ENCODE data around the gene CRYBA4. TPM values are rescaled to one million over a fixed set of nuclear protein-coding genes. Genes with fewer than 3 reads are reported as not detected.

Gene CRYBA4
- total RNA-seq, 4 donors from 2014 or later: not detected

DNA sequence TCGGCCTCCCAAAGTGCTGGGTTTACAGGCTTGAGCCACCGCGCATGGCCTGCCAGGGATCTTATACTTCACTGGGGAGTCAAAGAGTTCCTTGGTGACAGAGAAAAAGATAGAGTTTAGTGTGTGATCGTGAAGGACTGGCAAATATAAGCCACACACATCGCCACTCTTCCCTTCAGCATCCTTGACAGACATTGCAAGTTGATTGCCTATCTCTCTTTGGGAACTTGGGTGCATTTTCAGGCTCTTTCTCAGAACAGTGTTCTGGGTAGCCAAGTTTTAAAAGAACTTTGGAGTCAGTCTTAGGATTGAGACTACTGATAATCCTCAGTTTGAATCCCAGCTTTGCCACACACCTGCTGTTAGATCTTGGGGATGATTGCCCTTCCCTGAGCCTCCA is 55.5 kb downstream of the CRYBA4 start:
- 83 to 93% methylated on average over 5 of the region's 5 CpGs for WGBS, 2 donors
- TF ChIP-seq EP300 (IDR thresholded peaks at IDR 0.05) (no peak), POLR2A (IDR thresholded peaks at IDR 0.05) (no peak)
- TF ChIP-seq, protein P1, sequence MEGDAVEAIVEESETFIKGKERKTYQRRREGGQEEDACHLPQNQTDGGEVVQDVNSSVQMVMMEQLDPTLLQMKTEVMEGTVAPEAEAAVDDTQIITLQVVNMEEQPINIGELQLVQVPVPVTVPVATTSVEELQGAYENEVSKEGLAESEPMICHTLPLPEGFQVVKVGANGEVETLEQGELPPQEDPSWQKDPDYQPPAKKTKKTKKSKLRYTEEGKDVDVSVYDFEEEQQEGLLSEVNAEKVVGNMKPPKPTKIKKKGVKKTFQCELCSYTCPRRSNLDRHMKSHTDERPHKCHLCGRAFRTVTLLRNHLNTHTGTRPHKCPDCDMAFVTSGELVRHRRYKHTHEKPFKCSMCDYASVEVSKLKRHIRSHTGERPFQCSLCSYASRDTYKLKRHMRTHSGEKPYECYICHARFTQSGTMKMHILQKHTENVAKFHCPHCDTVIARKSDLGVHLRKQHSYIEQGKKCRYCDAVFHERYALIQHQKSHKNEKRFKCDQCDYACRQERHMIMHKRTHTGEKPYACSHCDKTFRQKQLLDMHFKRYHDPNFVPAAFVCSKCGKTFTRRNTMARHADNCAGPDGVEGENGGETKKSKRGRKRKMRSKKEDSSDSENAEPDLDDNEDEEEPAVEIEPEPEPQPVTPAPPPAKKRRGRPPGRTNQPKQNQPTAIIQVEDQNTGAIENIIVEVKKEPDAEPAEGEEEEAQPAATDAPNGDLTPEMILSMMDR (IDR thresholded peaks at IDR 0.05): no peak
- no peak for DNase-seq (ENCODE audit: low spot score in 2 of 2)
- peaks cover 0 to 3% (median 0%) of the 10 kb centered on the region in 4 donors for H3K9me3 ChIP-seq
- no peaks in the 10 kb centered on the region for H3K27me3 ChIP-seq
- H3K4me1 ChIP-seq: peaks cover 0 to 46% (median 22%) of the 10 kb centered on the region in 4 donors
- H3K27ac ChIP-seq: no peak overlapping the region
- H3K4me3 ChIP-seq: no peak overlapping the region
- H3K36me3 ChIP-seq: peaks cover 0 to 15% (median 6%) of the 10 kb centered on the region in 3 donors

DNA sequence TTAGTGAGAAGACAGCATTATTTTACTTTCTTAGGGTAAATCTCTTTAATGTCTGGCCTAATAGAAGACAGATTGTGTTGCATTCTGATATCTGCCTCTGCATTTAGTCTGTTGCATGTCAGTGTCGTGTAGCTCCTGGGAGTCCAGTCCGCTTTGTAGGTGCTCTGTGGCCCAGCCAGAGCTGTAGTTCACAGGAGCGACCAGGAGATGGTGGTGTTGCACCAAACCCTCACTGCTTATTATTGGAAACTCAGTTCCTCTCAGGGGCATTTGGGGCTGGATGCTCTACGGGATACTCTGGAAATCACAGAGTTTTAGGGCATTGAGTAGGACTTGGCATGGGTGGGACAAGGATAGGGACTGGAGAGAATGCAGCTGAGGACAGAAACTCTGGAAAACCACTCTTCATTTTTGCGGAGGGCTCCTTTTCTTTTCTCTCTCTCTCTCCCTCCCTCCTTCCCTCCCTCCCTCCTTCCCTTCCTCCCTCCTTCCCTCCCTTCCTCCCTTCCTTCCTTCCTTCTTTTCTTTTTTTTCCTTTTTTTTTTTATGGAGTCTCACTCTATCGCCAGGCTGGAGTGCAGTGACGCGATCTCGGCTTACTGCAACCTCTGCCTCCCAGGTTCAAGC is 57.4 kb downstream of the CRYBA4 start:
- TF ChIP-seq EP300 (IDR thresholded peaks at IDR 0.05): no peak
- TF ChIP-seq, protein P1 (IDR thresholded peaks at IDR 0.05): peak; percentile 71 to 87 (median 84)
- no peak for TF ChIP-seq POLR2A (IDR thresholded peaks at IDR 0.05)
- H3K27me3 ChIP-seq: no peaks in the 10 kb centered on the region
- peaks cover 0 to 20% (median 6%) of the 10 kb centered on the region in 3 donors for H3K36me3 ChIP-seq
- no peak overlapping the region for H3K4me3 ChIP-seq
- 44 to 45% methylated on average over 9 of the region's 9 CpGs for WGBS, 2 donors
- H3K9me3 ChIP-seq: peaks cover 0 to 4% (median 0%) of the 10 kb centered on the region in 4 donors
- peaks cover 0 to 35% (median 12%) of the 10 kb centered on the region in 4 donors for H3K4me1 ChIP-seq
- DNase-seq (ENCODE audit: low spot score in 2 of 2): peak; percentile 51 to 79
- no peak overlapping the region for H3K27ac ChIP-seq

Small RNAs within 50 kb of the gene (small RNA-seq; reads per million reads assigned to genes)
- gene RF01874: not detected

Other genes with a start within 250 kb of the CRYBA4 start
- 1 to 10 TPM in 1 of 4 donors, under 1 TPM in 3; 0.20 to 1.2 (median 0.54) TPM for gene ASPHD2, start 192.7 kb upstream of the CRYBA4 start, total RNA-seq
- 10 to 100 TPM; 32.7 to 62.3 (median 46.0) TPM for gene HPS4, start 138.2 kb upstream of the CRYBA4 start, total RNA-seq
- 10 to 100 TPM in 2 of 4 donors, 1 to 10 TPM in 2; 9.0 to 17.7 (median 10.4) TPM for gene SRRD, start 138.1 kb upstream of the CRYBA4 start, total RNA-seq
- gene TFIP11, start 109.5 kb upstream of the CRYBA4 start, total RNA-seq: 10 to 100 TPM; 15.5 to 23.9 (median 19.3) TPM
- 10 to 100 TPM; 39.1 to 83.4 (median 60.6) TPM for gene TPST2, start 31.8 kb upstream of the CRYBA4 start, total RNA-seq
- gene CRYBB1, start 3.9 kb upstream of the CRYBA4 start, total RNA-seq: 1 to 10 TPM in 3 of 4 donors, under 1 TPM in 1; 0.84 to 4.8 (median 1.8) TPM
- 1 to 10 TPM in 1 of 4 donors, under 1 TPM in 3; 0.42 to 1.5 (median 0.62) TPM for gene MIAT, start 35.6 kb downstream of the CRYBA4 start, total RNA-seq

All from tibial nerve (tissue), 4 donors.